GM12892 (cell line): Measurements from ENCODE around the gene MED8.

ENCODE experiments used
- POLR2A ChIP-seq: IDR thresholded peaks from 2 replicates; pipeline ENCODE4 v1.6.1; 2011; ENCODE audit warnings: low read depth, low read length, control low read depth
- POLR2AphosphoS5 ChIP-seq: IDR thresholded peaks from 2 replicates; pipeline ENCODE4 v1.6.1; 2011; ENCODE audit warnings: low read depth, low read length, control low read depth
- TAF1 ChIP-seq: IDR thresholded peaks from 2 replicates; pipeline ENCODE4 v1.6.1; 2011; ENCODE audit warnings: low read depth, mild to moderate bottlenecking, control low read depth, low read length, borderline replicate concordance

DNA sequence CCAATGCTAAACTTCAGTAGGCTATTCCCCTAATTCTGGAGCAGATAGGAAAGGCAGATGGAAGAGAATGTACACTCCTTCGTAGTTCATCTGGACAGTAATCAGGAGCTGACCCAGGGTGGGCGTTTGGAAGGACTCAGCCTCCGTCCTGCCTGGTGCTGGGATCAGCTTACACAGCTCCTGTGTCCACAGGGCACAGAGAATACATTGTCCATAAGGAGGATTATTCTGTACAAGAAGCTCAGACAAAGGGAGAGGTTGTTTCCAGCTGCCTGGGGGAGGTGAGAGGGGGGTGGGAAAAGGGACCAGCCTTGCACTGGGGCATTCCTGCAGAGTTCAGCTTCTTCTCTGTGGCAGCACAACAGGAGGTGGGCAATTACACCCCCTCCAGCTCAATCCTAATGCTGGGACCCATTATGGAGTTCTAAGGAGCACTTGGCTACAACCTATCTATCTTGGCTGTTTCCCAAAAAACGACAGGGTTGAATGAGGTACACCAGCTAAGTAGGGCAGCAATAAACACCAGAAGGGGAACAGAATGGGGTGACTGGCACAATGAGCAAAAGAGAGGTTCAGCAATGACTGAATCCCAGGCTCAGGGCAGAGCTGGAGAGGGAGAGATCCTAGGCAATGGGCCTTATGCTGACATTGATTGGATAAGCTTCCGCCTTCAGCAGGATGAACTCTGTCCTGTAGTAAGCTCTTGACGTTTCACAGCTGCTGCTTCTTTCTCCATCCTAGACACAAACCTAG, 7.4 kb downstream of the MED8 start:
- TF ChIP-seq TAF1: no peak
- TF ChIP-seq POLR2A: no peak
- TF ChIP-seq POLR2AphosphoS5: no peak
